Panc1 (cell line): ENCODE measurements around the gene ATRN. TPM values are rescaled to one million over a fixed set of nuclear protein-coding genes. Genes with fewer than 3 reads are reported as not detected.

ENCODE experiments used
- ATAC-seq: fragments of 200-7000 bp; cut with Tn5 transposase; 2 replicates; pipeline ENCODE4 v1.9.1; 2020; ENCODE audit warnings: mild to moderate bottlenecking, moderate library complexity
- BruUV-seq: library from RNA; stranded (reverse); fragments of 400-500 nt; replicated peaks from 2 replicates; lab custom pipeline; 2021; lab: Mats Ljungman, UMichigan
- CTCF ChIA-PET: fragments of 300-600 bp; sonication (Branson Sonifier 250); formaldehyde crosslinking; loops from one replicate; lab custom pipeline; 2022; ENCODE audit warnings: antibody characterized with exemption; lab: Charles Lee
- POLR2A ChIA-PET: fragments of 300-600 bp; sonication (Branson Sonifier 250); formaldehyde crosslinking; loops from one replicate; lab custom pipeline; 2022; ENCODE audit warnings: antibody characterized with exemption; lab: Charles Lee
- DNase-seq: peaks from one replicate; pipeline ENCODE4 v3.0.0-alpha.2; 2010; ENCODE audit warnings: low read depth, low spot score
- H3K27ac ChIP-seq: 2 replicates; pipeline ENCODE4 v1.5.1; 2011; ENCODE audit warnings: mild to moderate bottlenecking, low read length, inconsistent platforms
- H3K27me3 ChIP-seq: fragments of 200-500 bp; sonication (Bioruptor generic); 2 replicates; pipeline ENCODE4 v1.6.0; 2014; ENCODE audit warnings: low read length, inconsistent platforms; ENCODE audit not compliant: control insufficient read depth, insufficient read depth
- H3K36me3 ChIP-seq: fragments of 200-500 bp; sonication (Bioruptor generic); 2 replicates; pipeline ENCODE4 v1.5.1; 2014; ENCODE audit warnings: inconsistent platforms, mild to moderate bottlenecking, low read length, moderate library complexity; ENCODE audit not compliant: control insufficient read depth, insufficient read depth
- H3K4me1 ChIP-seq: 2 replicates; pipeline ENCODE4 v1.5.1; 2011; ENCODE audit warnings: inconsistent platforms, mild to moderate bottlenecking, low read length, moderate library complexity; ENCODE audit not compliant: control insufficient read depth, insufficient read depth
- H3K4me3 ChIP-seq, 2 experiments: 2 replicates each; pipeline ENCODE4 v1.5.1; 2011 to 2012; ENCODE audit warnings: low read depth in 2 of 2, low read length in 2 of 2, mild to moderate bottlenecking in 2 of 2, inconsistent platforms in 1 of 2, moderate library complexity in 1 of 2
- H3K9me3 ChIP-seq: fragments of 200-500 bp; sonication (Bioruptor generic); 2 replicates; pipeline ENCODE4 v1.5.1; 2014; ENCODE audit warnings: low read depth, mild to moderate bottlenecking, inconsistent platforms, low read length, moderate library complexity; ENCODE audit not compliant: control insufficient read depth, insufficient read depth
- CTCF ChIP-seq: fragments of 450-650 bp; IDR thresholded peaks from 2 replicates; pipeline ENCODE4 v1.5.1; 2017; ENCODE audit warnings: mild to moderate bottlenecking
- POLR2AphosphoS5 ChIP-seq: IDR thresholded peaks from 2 replicates; pipeline ENCODE4 v1.6.1; 2012; ENCODE audit warnings: mild to moderate bottlenecking, low read depth, low read length, moderate library complexity
- SIN3A ChIP-seq: IDR thresholded peaks from 2 replicates; pipeline ENCODE4 v1.6.1; 2012; ENCODE audit warnings: low read depth, mild to moderate bottlenecking, low read length, moderate library complexity, borderline replicate concordance; ENCODE audit not compliant: insufficient read depth
- TCF7L2 ChIP-seq: IDR thresholded peaks from 2 replicates; pipeline ENCODE4 v1.6.1; 2011; ENCODE audit warnings: mild to moderate bottlenecking, low read depth, low read length, inconsistent platforms
- in situ Hi-C: cut with HindIII; loops from 2 replicates; pipeline ENCODE4 v1.10.0; 2016; ENCODE audit warnings: low sequenced_read_pairs, low pct_unique_long_range_greater_than_20kb
- intact Hi-C: fragments of 100-400 bp; cut with micrococcal nuclease; formaldehyde crosslinking; loops from one replicate; pipeline ENCODE4 v1.10.0; 2022; ENCODE audit not compliant: unreplicated experiment
- total RNA-seq: library from RNA; stranded (reverse); gene quantifications from one replicate; pipeline ENCODE4 v1.2.1, GENCODE V29; 2021; ENCODE audit not compliant: unreplicated experiment
- TF ChIP-seq, protein P1 (sequence below), 2 experiments: IDR thresholded peaks; 2 replicates each; pipeline ENCODE4 v1.6.1; 2011 to 2012; ENCODE audit warnings: low read depth in 2 of 2, control low read depth in 1 of 2, low read length in 1 of 2, mild to moderate bottlenecking in 1 of 2, moderate library complexity in 1 of 2; ENCODE audit not compliant: insufficient read depth in 1 of 2

The ATRN gene
- total RNA-seq, 1 experiment from 2014 or later: 33.8 TPM

DNA sequence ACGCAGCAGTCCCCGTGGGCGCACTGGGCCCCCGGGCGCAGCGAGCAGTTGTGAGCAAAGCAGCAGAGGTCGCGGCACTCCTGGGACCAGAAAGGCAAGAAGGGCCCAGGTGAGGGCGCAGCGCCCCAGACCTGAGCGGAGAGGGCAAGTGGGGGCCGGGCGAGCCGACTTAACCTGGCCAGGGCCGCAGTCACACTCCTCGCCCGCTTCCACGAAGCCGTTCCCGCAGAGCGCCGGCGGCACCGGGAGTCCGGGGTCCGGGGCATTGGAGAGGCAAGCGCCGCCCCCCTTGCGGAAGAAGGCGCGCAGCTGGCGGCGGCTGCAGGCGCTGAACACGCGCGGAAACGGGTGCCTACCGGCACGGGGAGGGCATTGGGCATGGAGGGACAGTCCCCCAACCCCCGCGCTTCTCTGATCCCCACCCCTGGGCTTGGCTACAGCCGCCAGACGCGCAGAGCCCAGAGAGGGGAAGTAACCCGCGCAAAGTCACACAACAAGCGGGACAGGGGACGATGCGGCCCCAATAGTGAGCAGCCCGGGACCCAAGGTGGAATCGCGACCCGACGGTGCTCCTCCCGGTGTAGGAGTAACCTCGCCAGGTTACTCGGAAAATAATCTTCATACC, 201.8 kb downstream of the ATRN start:
- intact Hi-C loops: loop anchor here (10.0 kb wide), 1 partner anchor 72 kb away; no protein-coding TSS in a partner anchor
- no TSS peak for BruUV-seq
- in situ Hi-C loops: no loop called here
- ATAC-seq (no peak), DNase-seq (no peak)
- CTCF ChIA-PET: no interaction called here
- Histone ChIP-seq H3K27me3 (peaks cover 6% of the 10 kb centered on the region; the same call in 1 of the 2 replicates), H3K27ac (no peak overlapping the region), H3K4me1 (no peaks in the 10 kb centered on the region; the same call in 1 of the 2 replicates), H3K36me3 (0 out of 2 replicates have a peak, but pooled peaks cover 2% of the 10 kb centered on the region), H3K9me3 (no peaks in the 10 kb centered on the region), H3K4me3 (no peak overlapping the region; a peak in 1 of 4 replicates)
- TF ChIP-seq CTCF (no peak; the same call in 1 of the 2 replicates), SIN3A (no peak), TCF7L2 (no peak), POLR2AphosphoS5 (no peak)
- TF ChIP-seq, protein P1, sequence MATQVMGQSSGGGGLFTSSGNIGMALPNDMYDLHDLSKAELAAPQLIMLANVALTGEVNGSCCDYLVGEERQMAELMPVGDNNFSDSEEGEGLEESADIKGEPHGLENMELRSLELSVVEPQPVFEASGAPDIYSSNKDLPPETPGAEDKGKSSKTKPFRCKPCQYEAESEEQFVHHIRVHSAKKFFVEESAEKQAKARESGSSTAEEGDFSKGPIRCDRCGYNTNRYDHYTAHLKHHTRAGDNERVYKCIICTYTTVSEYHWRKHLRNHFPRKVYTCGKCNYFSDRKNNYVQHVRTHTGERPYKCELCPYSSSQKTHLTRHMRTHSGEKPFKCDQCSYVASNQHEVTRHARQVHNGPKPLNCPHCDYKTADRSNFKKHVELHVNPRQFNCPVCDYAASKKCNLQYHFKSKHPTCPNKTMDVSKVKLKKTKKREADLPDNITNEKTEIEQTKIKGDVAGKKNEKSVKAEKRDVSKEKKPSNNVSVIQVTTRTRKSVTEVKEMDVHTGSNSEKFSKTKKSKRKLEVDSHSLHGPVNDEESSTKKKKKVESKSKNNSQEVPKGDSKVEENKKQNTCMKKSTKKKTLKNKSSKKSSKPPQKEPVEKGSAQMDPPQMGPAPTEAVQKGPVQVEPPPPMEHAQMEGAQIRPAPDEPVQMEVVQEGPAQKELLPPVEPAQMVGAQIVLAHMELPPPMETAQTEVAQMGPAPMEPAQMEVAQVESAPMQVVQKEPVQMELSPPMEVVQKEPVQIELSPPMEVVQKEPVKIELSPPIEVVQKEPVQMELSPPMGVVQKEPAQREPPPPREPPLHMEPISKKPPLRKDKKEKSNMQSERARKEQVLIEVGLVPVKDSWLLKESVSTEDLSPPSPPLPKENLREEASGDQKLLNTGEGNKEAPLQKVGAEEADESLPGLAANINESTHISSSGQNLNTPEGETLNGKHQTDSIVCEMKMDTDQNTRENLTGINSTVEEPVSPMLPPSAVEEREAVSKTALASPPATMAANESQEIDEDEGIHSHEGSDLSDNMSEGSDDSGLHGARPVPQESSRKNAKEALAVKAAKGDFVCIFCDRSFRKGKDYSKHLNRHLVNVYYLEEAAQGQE (IDR thresholded peaks at IDR 0.05; ENCODE audit: insufficient read depth in 1 of 2, low read depth in 2 of 2, low read length in 1 of 2): no peak
- POLR2A ChIA-PET: no interaction called here

DNA sequence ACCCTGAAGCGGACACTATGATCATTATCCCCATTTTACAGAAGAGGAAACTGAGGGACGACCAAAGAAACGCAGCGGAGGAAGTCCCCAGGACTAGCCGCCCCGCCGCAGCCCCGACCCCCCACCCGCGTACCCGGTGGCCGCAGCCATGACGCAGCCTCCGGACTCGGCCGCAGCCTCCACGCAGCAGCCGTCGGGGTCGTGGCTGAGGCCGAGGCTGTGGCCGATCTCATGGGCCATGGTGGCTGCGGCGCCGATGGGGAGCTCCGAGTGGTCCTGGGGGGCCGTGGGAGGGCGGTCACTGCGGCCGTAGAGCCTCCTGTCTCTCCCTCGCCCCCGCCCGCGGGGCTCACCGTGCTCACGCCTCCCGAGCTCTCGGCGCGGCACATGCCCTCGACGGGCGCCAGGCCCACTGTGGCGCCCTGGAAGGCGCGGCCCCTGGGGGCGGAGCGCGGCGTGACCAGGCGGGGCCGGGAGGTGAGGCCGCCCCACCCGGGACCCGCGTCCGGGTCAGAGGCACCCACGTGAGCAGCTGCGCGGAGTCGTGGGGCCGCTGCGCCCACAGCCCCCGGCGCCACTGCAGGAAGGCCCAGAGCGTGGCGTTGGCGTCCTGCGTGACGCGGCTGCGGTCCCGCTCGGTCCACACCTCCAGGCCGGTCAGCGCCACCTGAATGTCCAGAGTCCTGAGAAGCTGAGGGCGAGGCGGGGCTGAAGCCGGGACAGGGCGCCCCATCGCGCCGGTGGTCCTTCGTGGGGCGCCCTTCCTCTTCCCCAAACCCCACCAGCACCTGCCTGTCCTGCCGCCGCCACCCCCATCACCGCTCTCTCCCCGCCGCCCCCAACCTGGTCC, 202.6 kb downstream of the ATRN start:
- ChIA-PET CTCF (interaction anchor here (0.6 kb wide), 1 partner anchor 21 kb away, joined by 3 read pairs; no protein-coding TSS in a partner anchor), POLR2A (no interaction called here)
- TF ChIP-seq CTCF (no peak), SIN3A (no peak), POLR2AphosphoS5 (no peak), TCF7L2 (no peak)
- TF ChIP-seq, protein P1 (IDR thresholded peaks at IDR 0.05; ENCODE audit: insufficient read depth in 1 of 2, low read depth in 2 of 2, low read length in 1 of 2): no peak
- intact Hi-C loops (loop anchor here (10.0 kb wide), 1 partner anchor 71 kb away; no protein-coding TSS in a partner anchor), in situ Hi-C loops (no loop called here)
- H3K36me3 ChIP-seq: 0 out of 2 replicates have a peak, but pooled peaks cover 2% of the 10 kb centered on the region
- H3K27ac ChIP-seq: no peak overlapping the region
- no peaks in the 10 kb centered on the region for H3K9me3 ChIP-seq
- no peak for ATAC-seq
- no peak for DNase-seq
- no peaks in the 10 kb centered on the region; the same call in 1 of the 2 replicates for H3K4me1 ChIP-seq
- H3K27me3 ChIP-seq: peaks cover 6% of the 10 kb centered on the region; the same call in 1 of the 2 replicates
- no peak overlapping the region for H3K4me3 ChIP-seq
- BruUV-seq: no TSS peak
